Measurements from ENCODE around the gene FAM131A.

DNA sequence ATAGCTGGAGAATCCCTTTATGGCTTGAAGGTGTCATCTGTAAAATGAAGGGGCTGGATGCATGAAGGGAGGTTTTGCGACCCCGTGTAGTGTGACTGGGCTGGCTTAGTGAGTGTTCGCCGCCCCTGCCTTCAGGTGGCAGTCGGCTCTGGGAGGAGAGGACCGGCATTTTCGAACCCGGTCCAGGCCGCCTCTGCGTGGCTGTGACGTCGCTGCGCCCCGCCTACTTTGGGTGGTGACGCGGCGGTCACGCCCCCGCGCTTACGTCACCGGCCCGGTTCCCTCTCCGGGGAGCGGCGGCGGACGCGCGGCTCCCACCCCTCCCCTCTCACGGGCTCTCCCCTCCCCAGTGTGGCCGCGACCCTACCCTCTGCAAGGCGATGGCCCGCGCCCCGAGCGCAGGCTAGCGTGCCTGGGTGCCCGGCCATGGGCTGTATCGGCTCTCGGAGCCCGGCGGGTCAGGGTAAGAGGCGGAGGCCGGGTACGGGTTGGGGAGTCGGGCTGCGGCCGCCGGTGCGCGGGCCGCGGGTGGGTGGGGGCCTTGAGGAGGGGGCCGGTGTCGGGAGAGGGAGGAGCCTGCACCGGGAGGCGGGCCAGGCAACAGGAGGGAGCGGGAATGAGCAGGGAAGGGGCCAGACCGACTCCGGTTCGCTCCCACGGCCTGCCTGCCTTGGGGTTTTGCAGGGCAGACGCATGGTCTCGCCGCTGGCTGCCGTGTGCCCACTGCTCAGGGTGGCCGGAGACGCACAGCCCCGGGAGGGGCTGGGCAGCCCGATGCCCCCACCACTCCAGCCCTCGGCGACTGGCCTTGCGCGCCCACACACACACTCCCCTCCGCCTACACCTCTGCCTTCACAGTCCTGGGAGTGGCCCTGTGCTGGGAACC, 1.5 kb upstream of the FAM131A start:
- TF ChIP-seq, protein P1, sequence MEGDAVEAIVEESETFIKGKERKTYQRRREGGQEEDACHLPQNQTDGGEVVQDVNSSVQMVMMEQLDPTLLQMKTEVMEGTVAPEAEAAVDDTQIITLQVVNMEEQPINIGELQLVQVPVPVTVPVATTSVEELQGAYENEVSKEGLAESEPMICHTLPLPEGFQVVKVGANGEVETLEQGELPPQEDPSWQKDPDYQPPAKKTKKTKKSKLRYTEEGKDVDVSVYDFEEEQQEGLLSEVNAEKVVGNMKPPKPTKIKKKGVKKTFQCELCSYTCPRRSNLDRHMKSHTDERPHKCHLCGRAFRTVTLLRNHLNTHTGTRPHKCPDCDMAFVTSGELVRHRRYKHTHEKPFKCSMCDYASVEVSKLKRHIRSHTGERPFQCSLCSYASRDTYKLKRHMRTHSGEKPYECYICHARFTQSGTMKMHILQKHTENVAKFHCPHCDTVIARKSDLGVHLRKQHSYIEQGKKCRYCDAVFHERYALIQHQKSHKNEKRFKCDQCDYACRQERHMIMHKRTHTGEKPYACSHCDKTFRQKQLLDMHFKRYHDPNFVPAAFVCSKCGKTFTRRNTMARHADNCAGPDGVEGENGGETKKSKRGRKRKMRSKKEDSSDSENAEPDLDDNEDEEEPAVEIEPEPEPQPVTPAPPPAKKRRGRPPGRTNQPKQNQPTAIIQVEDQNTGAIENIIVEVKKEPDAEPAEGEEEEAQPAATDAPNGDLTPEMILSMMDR (conservative IDR thresholded peaks at IDR 0.05; ENCODE audit: low read depth, low read length), result 0 out of 2 replicates have a peak, but pooled peaks have one; percentile 8
- no peak for TF ChIP-seq EZH2 (IDR thresholded peaks at IDR 0.05; ENCODE audit: borderline replicate concordance, low read depth, low read length, poor library complexity, severe bottlenecking)
